A549 (cell line): Measurements from ENCODE around the gene FUT3.

ENCODE experiments used
- BHLHE40 ChIP-seq: IDR thresholded peaks from 2 replicates; pipeline ENCODE4 v1.6.1; 2012; ENCODE audit warnings: low read depth, low read length, inconsistent platforms
- CHD4 ChIP-seq: fragments of 200-600 bp; sonication (generic); IDR thresholded peaks from 2 replicates; pipeline ENCODE4 v1.6.1; 2016; ENCODE audit warnings: antibody characterized with exemption, mild to moderate bottlenecking, borderline replicate concordance
- CTCF ChIP-seq: fragments of >200 bp; sonication (Bioruptor Twin); formaldehyde crosslinking; IDR thresholded peaks from 3 replicates; pipeline ENCODE4 v1.5.1; 2016
- HDAC2 ChIP-seq: fragments of 200-600 bp; sonication (generic); IDR thresholded peaks from 2 replicates; pipeline ENCODE4 v1.6.1; 2016
- MAX ChIP-seq: IDR thresholded peaks from 2 replicates; pipeline ENCODE4 v1.6.1; 2012
- NFE2L2 ChIP-seq: fragments of 150-350 bp; conservative IDR thresholded peaks from 2 replicates; pipeline ENCODE4 v1.6.1; 2014; ENCODE audit warnings: low read length
- TF ChIP-seq, protein P1 (sequence below): fragments of 450-650 bp; IDR thresholded peaks from 2 replicates; pipeline ENCODE4 v1.6.1; 2014; ENCODE audit warnings: antibody characterized with exemption

DNA sequence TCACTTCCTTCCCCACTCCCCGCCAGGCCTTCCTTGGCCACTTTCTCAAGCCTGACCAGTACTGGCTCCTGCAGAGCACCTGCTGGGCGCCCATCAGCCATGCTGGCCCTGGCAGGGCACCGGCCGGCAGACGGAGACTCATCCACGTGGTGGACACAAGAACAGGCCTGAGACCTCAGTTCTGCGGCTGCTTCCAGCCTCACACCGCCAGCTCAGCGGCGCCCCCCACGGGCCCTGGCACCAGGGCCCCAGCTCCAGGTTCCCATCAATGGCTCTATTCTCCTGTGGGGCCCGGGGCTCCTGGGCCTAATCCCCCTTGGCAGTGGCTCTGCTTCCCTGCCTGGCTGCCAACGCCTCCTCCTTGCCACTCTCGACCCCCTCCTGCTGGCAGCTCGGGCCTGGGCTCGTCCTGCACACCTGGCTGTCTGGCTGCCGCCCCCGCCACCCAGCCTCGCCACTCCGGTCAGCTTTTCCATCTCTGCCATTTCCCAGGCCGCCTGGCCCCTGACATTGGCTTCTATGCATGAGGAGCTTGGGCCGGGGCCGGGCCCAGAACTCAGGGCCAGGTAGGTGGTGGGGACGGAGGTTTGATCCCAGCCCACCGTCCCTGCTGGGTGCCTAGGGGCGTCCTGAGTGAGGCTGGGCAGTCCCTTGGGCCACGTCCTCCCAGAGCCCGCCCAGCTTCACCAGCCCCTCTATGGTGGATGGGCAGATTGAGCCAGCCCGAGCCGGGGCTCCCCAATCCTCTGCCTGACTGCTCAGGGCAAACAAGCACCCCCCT lies 46.1 kb upstream of the FUT3 start:
- TF ChIP-seq BHLHE40 = no peak
- no peak for TF ChIP-seq CHD4
- no peak for TF ChIP-seq CTCF
- TF ChIP-seq, protein P1, sequence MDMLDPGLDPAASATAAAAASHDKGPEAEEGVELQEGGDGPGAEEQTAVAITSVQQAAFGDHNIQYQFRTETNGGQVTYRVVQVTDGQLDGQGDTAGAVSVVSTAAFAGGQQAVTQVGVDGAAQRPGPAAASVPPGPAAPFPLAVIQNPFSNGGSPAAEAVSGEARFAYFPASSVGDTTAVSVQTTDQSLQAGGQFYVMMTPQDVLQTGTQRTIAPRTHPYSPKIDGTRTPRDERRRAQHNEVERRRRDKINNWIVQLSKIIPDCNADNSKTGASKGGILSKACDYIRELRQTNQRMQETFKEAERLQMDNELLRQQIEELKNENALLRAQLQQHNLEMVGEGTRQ = no peak
- TF ChIP-seq MAX = no peak
- no peak for TF ChIP-seq NFE2L2
- no peak for TF ChIP-seq HDAC2
